Activated naive CD8-positive, alpha-beta T cell treated with anti-CD3 and anti-CD28 coated beads for 36 hours (primary cell): ENCODE results near the gene NFE2L1. TPM values are rescaled to one million over a fixed set of nuclear protein-coding genes. Genes with fewer than 3 reads are reported as not detected.
"Not testable (repeated sequence)": the region's sequence is repeated elsewhere in the genome, so short reads cannot be mapped to it uniquely, and the experiment has no call there.

Experiments used
- DNase-seq: peaks from one replicate; pipeline ENCODE4 v3.0.0; 2021
- H3K27ac Mint-ChIP-seq: one replicate; pipeline ENCODE4 v1.8.0; 2022; ENCODE audit warnings: mild to moderate bottlenecking, moderate library complexity, mixed read lengths
- H3K27me3 Mint-ChIP-seq: one replicate; pipeline ENCODE4 v1.8.0; 2022; ENCODE audit warnings: mild to moderate bottlenecking, mixed read lengths
- H3K36me3 Mint-ChIP-seq: one replicate; pipeline ENCODE4 v1.8.0; 2021; ENCODE audit warnings: mild to moderate bottlenecking, mixed read lengths
- H3K4me1 Mint-ChIP-seq: one replicate; pipeline ENCODE4 v1.8.0; 2021; ENCODE audit warnings: mixed read lengths
- H3K4me3 Mint-ChIP-seq: one replicate; pipeline ENCODE4 v1.8.0; 2022; ENCODE audit warnings: mild to moderate bottlenecking, moderate library complexity, mixed read lengths
- H3K9me3 Mint-ChIP-seq: one replicate; pipeline ENCODE4 v1.8.0; 2022; ENCODE audit warnings: mixed read lengths
- total RNA-seq, 2 experiments: library from RNA; stranded (reverse); gene quantifications; one replicate each; pipeline ENCODE4 v1.2.3, GENCODE V29; 2021

Gene NFE2L1
- total RNA-seq, 2 experiments from 2014 or later, result 99.0 to 99.7 TPM

DNA sequence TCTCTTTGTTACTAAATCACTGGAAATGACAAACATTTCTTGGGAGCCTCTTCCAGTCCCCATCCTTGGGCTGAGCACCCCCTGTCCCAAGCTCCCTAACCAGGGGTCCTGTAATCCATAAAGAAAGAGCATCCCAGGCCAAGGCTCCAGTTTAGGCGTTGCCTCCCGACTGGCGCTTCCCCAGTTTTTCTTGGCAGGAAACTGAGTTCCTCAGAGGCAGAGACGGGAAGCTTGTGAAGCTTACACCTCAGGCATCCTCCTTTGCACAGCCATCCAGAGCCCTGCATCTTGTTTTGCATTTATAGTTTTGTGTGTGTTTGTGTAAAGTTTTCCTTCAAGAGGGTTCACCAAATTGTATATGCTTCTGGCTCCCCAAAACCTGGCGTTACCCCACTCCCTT is 17.6 kb upstream of the NFE2L1 start:
- Mint-ChIP-seq H3K27me3 (peaks cover 24% of the 10 kb centered on the region), H3K9me3 (no peaks in the 10 kb centered on the region), H3K4me1 (peaks cover 8% of the 10 kb centered on the region), H3K27ac (no peak overlapping the region), H3K4me3 (no peak overlapping the region), H3K36me3 (no peaks in the 10 kb centered on the region)
- DNase-seq, result no peak

DNA sequence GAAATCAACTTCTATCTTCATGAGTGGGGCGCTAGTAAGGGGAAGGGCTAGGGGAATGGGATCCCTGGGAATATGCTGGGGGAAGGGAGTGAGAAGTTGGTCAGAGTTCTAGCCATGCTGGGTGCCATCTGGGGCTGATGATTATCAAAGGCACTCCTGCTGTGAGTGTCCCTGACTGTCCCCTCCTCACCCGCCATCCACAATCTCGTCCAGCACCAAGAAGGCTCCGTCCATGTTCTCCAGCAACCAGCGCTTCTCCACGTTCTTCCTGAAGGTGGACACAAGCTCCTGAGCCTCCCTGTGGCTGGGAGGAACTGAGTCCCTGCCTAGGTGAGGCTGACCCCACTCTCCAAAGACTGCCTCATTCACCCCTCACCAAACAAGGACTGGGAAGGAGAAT is 16.2 kb upstream of the NFE2L1 start:
- Mint-ChIP-seq H3K9me3 (no peaks in the 10 kb centered on the region), H3K4me3 (no peak overlapping the region), H3K27me3 (peaks cover 28% of the 10 kb centered on the region), H3K36me3 (no peaks in the 10 kb centered on the region), H3K27ac (no peak overlapping the region), H3K4me1 (no peaks in the 10 kb centered on the region)
- no peak for DNase-seq

DNA sequence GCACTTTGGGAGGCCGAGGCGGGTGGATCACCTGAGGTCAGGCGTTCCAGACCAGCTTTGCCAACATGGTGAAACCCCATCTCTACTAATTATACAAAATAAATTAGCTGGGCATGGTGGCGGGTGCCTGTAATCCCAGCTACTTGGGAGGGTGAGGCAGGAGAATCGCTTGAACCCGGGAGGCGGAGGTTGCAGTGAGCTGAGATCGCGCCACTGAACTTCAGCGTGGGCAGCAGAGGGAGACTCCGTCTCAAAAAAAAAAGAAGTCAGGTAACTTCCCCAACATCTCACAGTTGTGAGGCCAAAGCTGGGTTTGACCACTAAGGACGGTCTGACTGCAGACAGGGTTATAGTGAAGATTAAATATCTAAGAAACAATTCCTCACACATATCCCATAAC is 13.4 kb upstream of the NFE2L1 start:
- not testable (repeated sequence) for H3K4me3 Mint-ChIP-seq, DNase-seq, H3K27ac Mint-ChIP-seq, H3K9me3 Mint-ChIP-seq, H3K36me3 Mint-ChIP-seq
- peaks cover 11% of the 10 kb centered on the region for H3K4me1 Mint-ChIP-seq
- H3K27me3 Mint-ChIP-seq, result peaks cover 46% of the 10 kb centered on the region

DNA sequence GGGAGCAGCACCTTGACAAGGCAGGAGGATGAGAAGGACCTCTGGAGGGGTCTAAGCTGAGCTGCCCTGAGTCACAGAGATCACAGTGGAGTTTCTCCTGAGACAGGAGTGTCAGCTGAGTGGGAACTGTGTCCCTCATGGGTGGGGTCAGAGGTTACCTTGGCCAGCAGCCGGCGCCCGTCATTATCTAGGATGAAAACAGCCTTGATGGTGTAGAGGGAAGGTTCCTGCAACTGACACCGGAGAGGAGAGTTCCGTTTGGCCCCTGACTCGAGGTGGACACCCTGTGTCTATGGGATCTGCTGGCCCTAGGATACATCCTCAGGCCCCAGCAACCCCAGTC is 11.5 kb upstream of the NFE2L1 start:
- no peaks in the 10 kb centered on the region for H3K9me3 Mint-ChIP-seq
- no peak for DNase-seq
- no peak overlapping the region for H3K27ac Mint-ChIP-seq
- H3K4me3 Mint-ChIP-seq, result peak overlapping the region; percentile 76
- no peaks in the 10 kb centered on the region for H3K36me3 Mint-ChIP-seq
- peaks cover 30% of the 10 kb centered on the region for H3K27me3 Mint-ChIP-seq
- peaks cover 11% of the 10 kb centered on the region for H3K4me1 Mint-ChIP-seq

DNA sequence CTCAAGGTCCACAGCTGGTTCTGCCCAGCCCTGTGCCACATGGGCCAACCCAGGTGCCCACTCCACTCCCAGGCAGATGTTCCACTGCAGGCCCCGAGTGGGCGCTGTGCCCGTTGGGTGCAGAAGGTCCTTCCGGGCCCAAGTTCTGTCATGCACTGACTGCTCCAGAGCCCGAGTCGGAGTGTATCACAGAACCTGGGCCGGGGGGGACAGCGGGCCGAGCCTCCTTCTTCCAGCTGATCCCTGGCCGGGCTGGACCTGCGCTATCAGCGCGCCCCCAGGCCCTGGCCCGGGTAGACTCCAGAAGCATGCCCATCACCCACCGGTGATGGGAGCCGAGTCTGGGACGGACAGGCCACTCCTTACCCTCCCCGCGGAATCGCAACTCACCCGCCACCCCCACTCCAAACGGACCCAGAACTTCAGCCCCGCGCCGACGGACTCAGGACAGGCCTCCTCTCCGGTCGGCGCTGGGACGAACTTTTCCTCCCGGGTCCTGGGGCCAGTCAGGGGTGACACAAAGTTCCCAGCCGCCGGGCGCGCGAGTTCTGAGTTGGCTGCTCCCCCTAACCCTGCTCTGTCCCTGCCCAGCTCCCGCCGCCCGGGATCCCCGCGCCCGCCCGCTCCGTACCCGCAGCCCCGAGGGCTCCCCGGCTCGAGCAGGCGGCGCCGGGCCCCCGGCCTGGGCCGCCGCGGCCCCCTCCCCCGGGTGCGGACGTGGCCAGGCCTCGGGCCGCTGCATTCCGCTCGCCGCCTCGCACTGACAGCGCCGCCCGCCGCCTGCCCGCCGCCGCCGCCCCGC is 10.9 kb upstream of the NFE2L1 start, which contains the start of gene COPZ2:
Gene COPZ2 (minus strand): TSS at position 762 of the 802 bp plus-strand sequence. CDS start 20 bp downstream, at position 742.
- Mint-ChIP-seq H3K27me3 (peaks cover 26% of the 10 kb centered on the region), H3K9me3 (no peaks in the 10 kb centered on the region)

DNA sequence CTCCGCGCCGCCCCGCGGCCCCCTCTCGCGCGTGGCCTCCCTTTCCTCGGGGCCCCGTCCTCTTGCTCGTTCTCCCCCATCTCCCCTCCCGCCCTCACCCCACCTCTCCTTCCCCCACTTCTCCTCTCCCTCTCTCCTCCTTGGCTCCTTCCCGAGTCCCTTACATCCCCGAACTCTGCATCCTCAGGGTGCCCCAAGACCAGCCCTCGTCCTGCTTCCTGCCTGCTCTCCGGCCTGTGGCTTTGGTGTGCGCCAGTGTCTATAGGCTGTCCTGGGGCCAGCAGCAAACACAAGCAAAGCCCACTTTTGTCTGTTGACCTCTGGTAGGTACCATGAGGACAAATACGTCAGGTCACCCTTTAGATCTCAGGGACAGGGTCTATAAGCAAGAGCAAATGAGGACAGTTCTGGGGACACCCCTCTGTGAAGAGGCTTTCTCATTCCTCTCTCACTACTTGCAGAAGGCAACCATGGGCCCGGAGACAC is 10.3 kb upstream of the NFE2L1 start:
- H3K9me3 Mint-ChIP-seq, result no peaks in the 10 kb centered on the region
- DNase-seq, result no peak
- no peaks in the 10 kb centered on the region for H3K36me3 Mint-ChIP-seq
- H3K4me1 Mint-ChIP-seq, result peaks cover 16% of the 10 kb centered on the region
- peaks cover 22% of the 10 kb centered on the region for H3K27me3 Mint-ChIP-seq
- H3K4me3 Mint-ChIP-seq, result peak overlapping the region; percentile 79
- peak overlapping the region; percentile 43 for H3K27ac Mint-ChIP-seq

More for the DNA sequence above, 10.9 kb upstream of the NFE2L1 start, which contains the start of gene COPZ2:
- H3K27ac Mint-ChIP-seq, result peak within 1 kb of the TSS; percentile 43
- peak; percentile 70 for DNase-seq
- H3K4me3 Mint-ChIP-seq, result peak within 1 kb of the TSS; percentile 79
- peaks cover 14% of the 10 kb centered on the region for H3K4me1 Mint-ChIP-seq
- H3K36me3 Mint-ChIP-seq, result no peaks in the 10 kb centered on the region

DNA sequence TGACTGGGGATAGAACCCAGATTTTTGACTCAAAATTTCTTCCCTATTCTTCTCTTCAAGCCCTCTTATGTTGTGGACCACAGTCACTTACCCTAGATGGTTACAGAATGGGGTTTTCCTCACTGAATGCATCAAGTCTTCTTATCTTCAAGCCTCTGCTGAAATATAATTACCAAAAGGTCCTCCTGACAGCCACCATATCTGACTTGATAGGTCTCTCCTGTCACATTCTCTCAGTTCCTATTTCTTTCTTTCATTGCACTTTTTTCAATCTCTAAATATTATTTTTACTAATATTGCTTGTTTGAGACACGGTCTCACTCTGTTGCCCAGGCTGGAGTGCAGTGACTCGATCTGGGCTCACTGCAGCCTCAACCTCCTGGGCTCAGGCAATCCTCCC is 9.5 kb upstream of the NFE2L1 start:
- Mint-ChIP-seq H3K27me3 (peaks cover 22% of the 10 kb centered on the region), H3K4me1 (peaks cover 16% of the 10 kb centered on the region), H3K36me3 (no peaks in the 10 kb centered on the region), H3K4me3 (no peak overlapping the region), H3K27ac (no peak overlapping the region), H3K9me3 (no peaks in the 10 kb centered on the region)
- DNase-seq, result no peak

DNA sequence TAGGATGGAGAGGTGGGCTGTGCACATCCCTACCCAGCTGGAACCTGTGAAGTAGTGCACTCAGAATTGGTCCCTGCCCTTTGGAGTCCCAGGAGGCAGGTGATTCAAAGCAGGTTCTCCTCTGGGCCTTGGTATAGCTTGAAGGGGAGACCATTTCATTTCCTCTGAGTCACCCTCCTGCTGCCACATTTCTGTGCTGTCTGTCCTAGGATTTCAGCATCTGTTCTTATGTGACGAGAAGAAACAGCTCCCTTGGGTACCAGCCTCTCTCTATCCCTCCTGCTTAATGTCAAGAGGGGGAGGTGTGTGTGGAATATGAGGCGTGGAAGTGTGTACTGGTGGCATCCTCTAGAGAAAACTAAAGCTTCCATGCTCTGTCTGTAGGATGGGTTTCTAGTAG is 5.0 kb upstream of the NFE2L1 start:
- no peaks in the 10 kb centered on the region for H3K9me3 Mint-ChIP-seq
- H3K27me3 Mint-ChIP-seq, result peaks cover 18% of the 10 kb centered on the region
- H3K36me3 Mint-ChIP-seq, result peaks cover 19% of the 10 kb centered on the region
- no peak overlapping the region for H3K27ac Mint-ChIP-seq
- no peak for DNase-seq
- H3K4me1 Mint-ChIP-seq, result peaks cover 30% of the 10 kb centered on the region
- H3K4me3 Mint-ChIP-seq, result no peak overlapping the region

DNA sequence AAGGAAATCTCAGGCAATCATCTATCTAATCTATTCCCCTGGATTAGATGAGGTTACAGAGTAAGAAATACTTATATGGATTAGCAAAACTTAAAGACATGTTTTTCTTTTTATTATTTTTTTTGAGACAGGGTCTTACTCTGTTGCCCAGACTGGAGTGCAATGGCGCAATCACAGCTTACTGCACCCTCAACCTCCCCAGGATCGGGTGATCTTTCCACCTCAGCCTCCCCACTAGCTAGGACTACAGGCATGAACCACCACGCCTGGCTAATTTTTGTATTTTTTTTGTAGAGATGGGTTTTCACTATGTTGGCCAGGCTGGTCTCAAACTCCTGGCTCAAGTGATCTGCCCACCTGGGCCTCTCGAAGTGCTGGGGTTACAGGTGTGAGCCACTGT is 3.3 kb upstream of the NFE2L1 start:
- H3K4me1 Mint-ChIP-seq, result peaks cover 28% of the 10 kb centered on the region
- no peak for DNase-seq
- no peaks in the 10 kb centered on the region for H3K9me3 Mint-ChIP-seq
- H3K4me3 Mint-ChIP-seq, result no peak overlapping the region
- peaks cover 29% of the 10 kb centered on the region for H3K36me3 Mint-ChIP-seq
- H3K27ac Mint-ChIP-seq, result no peak overlapping the region
- peaks cover 4% of the 10 kb centered on the region for H3K27me3 Mint-ChIP-seq

DNA sequence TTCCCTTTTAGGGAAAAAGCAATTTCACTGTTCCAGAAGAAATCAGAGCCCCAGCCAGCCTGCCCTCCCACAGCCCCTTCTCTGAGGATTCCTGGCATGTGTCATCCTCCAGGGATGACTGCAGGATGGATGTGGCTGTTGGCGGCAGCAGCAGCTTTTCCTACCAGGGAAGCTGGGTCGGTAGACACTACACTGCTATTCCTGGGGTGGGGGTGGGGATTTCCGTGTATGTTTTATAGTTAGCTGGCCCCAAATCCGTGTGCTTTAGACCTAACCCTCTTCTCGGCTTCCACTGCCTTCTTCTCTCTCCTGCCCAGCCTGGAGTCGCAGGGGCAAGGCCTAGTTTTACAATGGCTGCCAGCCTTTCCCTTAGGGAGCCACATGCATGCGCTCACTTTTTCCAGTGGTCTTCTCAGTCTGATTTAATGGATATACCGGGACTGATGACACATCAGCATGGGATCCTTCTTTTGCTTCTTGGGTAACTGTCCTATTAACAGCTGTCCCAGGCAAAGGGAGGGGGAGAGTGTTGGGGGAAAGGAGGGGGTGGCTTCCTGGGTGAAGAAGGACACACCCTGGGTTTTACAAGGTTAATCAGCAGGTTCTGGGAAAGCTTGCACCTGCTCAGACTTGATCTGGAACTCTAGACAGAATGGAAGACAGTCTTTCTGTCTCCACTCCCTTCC is 2.7 kb upstream of the NFE2L1 start:
- peaks cover 34% of the 10 kb centered on the region for H3K4me1 Mint-ChIP-seq
- no peak overlapping the region for H3K27ac Mint-ChIP-seq
- no peaks in the 10 kb centered on the region for H3K9me3 Mint-ChIP-seq
- H3K27me3 Mint-ChIP-seq, result peaks cover 4% of the 10 kb centered on the region
- H3K36me3 Mint-ChIP-seq, result peaks cover 35% of the 10 kb centered on the region
- DNase-seq, result no peak
- H3K4me3 Mint-ChIP-seq, result peak overlapping the region; percentile 11

DNA sequence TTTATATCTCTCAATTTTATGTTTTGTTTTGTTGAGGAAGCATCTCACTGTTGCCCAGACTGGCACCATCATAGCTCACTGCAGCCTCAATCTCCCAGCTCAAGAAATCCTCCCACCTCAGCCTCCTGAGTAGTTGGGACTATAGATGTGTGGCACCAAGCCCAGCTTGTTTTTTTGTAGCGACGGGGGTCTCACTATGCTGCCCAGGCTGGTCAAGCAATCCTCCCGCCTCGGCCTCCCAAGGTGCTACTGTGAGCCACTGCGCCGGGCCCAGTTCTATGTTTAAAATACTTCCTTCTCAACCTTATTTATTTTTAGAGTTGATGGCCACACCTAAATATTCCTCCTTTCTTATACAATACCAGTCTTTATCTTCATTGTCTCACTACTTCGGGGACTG is 1.9 kb upstream of the NFE2L1 start:
- Mint-ChIP-seq H3K9me3 (no peaks in the 10 kb centered on the region), H3K4me1 (peaks cover 42% of the 10 kb centered on the region), H3K36me3 (peaks cover 43% of the 10 kb centered on the region), H3K27ac (peak overlapping the region; percentile 100), H3K4me3 (peak overlapping the region; percentile 99), H3K27me3 (peaks cover 4% of the 10 kb centered on the region)
- no peak for DNase-seq

DNA sequence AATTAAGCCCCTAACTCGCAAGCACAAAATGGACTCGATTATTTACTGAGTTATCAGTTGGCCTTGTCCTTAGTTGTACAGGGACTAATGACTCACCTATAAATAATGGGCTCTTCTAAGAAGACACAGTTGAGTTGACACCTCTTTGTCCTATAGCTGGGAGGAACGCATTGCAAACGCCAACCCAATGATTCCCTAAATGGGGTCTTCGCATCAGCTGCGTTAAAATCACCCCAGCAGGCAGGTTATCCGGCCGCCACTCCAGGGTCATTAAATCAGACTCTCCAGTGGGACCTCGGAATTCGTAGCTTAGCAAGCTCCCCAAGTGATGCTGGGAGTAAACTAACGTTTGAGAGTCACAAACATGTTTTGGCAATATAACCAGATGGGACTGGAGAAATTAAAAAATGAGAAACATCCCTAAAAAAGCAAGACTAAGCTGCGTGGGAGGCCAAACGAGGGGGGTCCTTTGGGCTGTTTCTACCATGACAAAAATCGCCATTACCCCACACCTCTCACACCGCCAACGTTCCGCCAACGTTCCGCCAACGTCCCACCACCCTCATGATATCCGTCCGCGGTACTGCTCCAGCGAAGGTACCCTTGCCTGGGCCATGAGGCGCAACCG is 932 bp upstream of the NFE2L1 start:
- Mint-ChIP-seq H3K4me3 (peak overlapping the region; percentile 99), H3K27me3 (peaks cover 4% of the 10 kb centered on the region), H3K27ac (peak overlapping the region; percentile 100), H3K9me3 (no peaks in the 10 kb centered on the region), H3K4me1 (peaks cover 48% of the 10 kb centered on the region), H3K36me3 (peaks cover 51% of the 10 kb centered on the region)
- DNase-seq, result no peak

DNA sequence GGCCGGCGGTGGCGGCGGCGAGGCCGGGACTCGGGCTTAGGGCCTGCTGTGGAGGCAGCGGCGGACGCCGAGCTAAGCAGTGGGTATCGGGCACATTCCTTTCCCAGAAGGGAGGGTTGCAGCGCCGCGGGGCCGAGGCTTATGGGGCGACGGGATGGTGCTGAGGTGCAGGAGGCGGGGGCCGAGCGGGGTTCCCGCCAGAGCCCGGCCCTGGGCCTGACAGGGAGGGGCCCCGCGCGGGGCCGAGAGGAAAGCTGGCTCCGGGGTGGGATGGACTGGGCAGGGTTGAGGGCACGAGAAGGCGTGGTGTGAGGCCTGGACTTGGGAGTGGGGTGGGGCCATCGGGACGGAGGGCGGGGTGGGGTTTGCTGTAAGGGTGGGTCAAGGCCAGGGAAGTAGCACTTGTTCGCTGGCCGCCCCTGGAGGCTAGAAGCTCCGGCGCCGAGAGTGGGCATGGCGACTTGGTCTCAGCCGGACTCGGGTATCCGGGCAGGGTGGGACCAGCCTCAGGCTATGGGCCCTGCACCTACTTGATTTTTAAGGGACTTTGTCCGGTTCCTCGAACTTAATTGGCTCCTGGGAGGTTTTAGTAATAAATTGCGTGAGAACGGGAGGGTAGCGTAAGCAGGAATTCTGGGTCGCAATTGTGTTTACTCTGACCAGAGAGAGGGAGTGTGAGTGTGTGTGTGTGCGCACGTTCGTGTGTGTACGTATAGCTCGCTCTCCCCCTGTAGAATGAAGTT is 396 bp downstream of the NFE2L1 start:
- Mint-ChIP-seq H3K27me3 (peaks cover 4% of the 10 kb centered on the region), H3K4me1 (peaks cover 56% of the 10 kb centered on the region), H3K36me3 (peaks cover 54% of the 10 kb centered on the region), H3K4me3 (peak overlapping the region; percentile 99), H3K27ac (peak overlapping the region; percentile 100), H3K9me3 (no peaks in the 10 kb centered on the region)
- no peak for DNase-seq

DNA sequence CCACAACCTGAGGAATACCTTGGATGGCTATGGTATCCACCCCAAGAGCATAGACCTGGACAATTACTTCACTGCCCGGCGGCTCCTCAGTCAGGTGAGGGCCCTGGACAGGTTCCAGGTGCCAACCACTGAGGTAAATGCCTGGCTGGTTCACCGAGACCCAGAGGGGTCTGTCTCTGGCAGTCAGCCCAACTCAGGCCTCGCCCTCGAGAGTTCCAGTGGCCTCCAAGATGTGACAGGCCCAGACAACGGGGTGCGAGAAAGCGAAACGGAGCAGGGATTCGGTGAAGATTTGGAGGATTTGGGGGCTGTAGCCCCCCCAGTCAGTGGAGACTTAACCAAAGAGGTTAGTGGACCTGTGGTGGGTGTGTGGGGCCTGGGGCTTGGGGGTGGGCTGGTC is 3.1 kb downstream of the NFE2L1 start:
- H3K27ac Mint-ChIP-seq, result no peak overlapping the region
- peaks cover 60% of the 10 kb centered on the region for H3K36me3 Mint-ChIP-seq
- peak overlapping the region; percentile 99 for H3K4me3 Mint-ChIP-seq
- no peak for DNase-seq
- H3K4me1 Mint-ChIP-seq, result peaks cover 64% of the 10 kb centered on the region
- no peaks in the 10 kb centered on the region for H3K9me3 Mint-ChIP-seq
- peaks cover 4% of the 10 kb centered on the region for H3K27me3 Mint-ChIP-seq
